Left lung (tissue), 10 donors: ENCODE measurements around the gene GSTK1. TPM values are rescaled to one million over a fixed set of nuclear protein-coding genes. Genes with fewer than 3 reads are reported as not detected.
A peak's percentile ranks its signal among the peaks of the same experiment; 100 is the strongest.

Experiments used
- ATAC-seq: fragments of 200-7000 bp; cut with Tn5 transposase; one replicate; pipeline ENCODE4 v1.9.1; 2020; ENCODE audit warnings: moderate library complexity
- DNase-seq, 4 donors: peaks; one replicate each; pipeline ENCODE4 v3.0.0-alpha.2; 2013 to 2020
- H3K27ac ChIP-seq, 2 donors: fragments of 200-600 bp; sonication (generic) in 1 of 2; one replicate each; pipeline versions ENCODE4 v1.5.0 to v1.8.0; 2020 to 2021
- H3K27me3 ChIP-seq, 2 donors: fragments of 200-600 bp; sonication (generic) in 1 of 2; one replicate each; pipeline versions ENCODE4 v1.5.0 to v1.8.0; 2020 to 2021
- H3K36me3 ChIP-seq, 2 donors: fragments of 200-600 bp; sonication (generic) in 1 of 2; one replicate each; pipeline versions ENCODE4 v1.5.0 to v1.8.0; 2020 to 2021
- H3K4me1 ChIP-seq, 2 donors: fragments of 200-600 bp; one replicate each; pipeline ENCODE4 v1.8.0; 2021
- H3K4me3 ChIP-seq, 2 donors: fragments of 200-600 bp; sonication (generic) in 1 of 2; one replicate each; pipeline versions ENCODE4 v1.5.0 to v1.8.0; 2020 to 2021; ENCODE audit warnings: mild to moderate bottlenecking in 1 of 2
- H3K9me3 ChIP-seq, 2 donors: fragments of 200-600 bp; sonication (generic) in 1 of 2; one replicate each; pipeline versions ENCODE4 v1.5.0 to v1.8.0; 2020 to 2021
- intact Hi-C, 2 donors: fragments of 100-400 bp; cut with DNase I; formaldehyde crosslinking; loops; one replicate each; pipeline versions ENCODE4 v1.11.2 to v1.14.2; 2022
- polyA plus RNA-seq, 6 donors: library from polyadenylated mRNA; unstranded; fragments of 120-200 nt; gene quantifications; one replicate each; pipeline ENCODE4 v1.2.1, GENCODE V29; 2013; ENCODE audit not compliant: insufficient read length in 6 of 6
- total RNA-seq, 2 donors: library from RNA; stranded (reverse); fragmentation: NEBNext Ultra II Directional; extraction: Animal tissue kit (Norgen Biotek cat#: 25700); gene quantifications; one replicate each; pipeline ENCODE4 v1.2.1, GENCODE V29; 2021
- TF ChIP-seq, protein P1 (sequence below), 2 donors: fragments of 200-600 bp; sonication (generic) in 1 of 2; IDR thresholded peaks; one replicate each; pipeline versions ENCODE4 v1.5.0 to v1.8.0; 2021; ENCODE audit warnings: antibody characterized with exemption in 2 of 2
- donor health status: DM: no; HTN: yes; CAD: no.
- donor health status: DM: no; HTN: no; CAD: no.

GSTK1 gene
- total and polyA plus RNA-seq, 8 donors: 109 to 151 (median 122) TPM

DNA sequence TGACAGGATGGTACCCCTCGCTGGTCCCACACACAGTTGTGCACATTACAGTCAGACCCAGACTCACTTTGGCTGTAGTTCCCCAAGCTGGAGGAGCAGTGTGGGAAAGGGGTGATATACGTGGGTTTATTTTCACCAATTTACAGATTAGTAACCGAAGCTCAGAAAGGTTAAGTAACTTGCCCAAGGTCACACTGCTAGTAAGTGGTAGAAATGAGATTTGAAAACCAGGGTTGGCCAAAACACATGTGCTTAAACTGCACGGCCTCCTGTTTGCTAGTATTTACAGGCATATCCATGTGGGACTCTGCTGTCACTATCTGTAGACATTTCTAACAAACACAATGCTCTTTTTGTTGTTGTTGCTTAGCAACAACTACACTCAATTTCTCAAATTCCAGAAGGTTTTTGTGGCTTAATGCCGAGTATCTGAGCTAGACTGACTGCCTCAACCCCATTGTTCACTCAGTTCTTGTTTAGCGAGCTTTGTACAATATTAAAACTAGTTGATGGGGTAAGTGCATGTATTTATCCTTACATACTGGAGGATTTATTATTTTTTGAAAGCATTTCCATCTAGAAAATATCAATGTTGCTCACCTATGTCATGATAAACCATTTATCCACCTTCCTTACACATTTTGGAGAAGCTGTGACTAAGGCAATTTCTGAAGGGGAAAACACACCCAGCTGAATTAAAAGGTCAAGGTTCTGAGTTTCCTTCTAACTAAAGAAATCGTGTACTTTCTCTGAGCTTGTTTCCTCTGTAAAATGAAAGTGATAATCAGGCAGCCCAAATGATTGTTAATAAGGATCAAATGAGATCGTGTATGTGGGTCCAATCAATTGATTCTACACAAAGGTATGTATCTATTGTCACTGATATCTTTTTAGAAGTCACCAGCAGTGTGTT lies 16.2 kb downstream of the GSTK1 start:
- Histone ChIP-seq H3K4me1 (peaks cover 7 to 14% of the 10 kb centered on the region in 2 donors), H3K36me3 (no peaks in the 10 kb centered on the region), H3K9me3 (no peaks in the 10 kb centered on the region), H3K27ac (peak overlapping the region; percentile 55 to 63), H3K27me3 (no peaks in the 10 kb centered on the region), H3K4me3 (no peak overlapping the region)
- peak; percentile 79 for ATAC-seq
- intact Hi-C loops: no loop called here
- TF ChIP-seq, protein P1, sequence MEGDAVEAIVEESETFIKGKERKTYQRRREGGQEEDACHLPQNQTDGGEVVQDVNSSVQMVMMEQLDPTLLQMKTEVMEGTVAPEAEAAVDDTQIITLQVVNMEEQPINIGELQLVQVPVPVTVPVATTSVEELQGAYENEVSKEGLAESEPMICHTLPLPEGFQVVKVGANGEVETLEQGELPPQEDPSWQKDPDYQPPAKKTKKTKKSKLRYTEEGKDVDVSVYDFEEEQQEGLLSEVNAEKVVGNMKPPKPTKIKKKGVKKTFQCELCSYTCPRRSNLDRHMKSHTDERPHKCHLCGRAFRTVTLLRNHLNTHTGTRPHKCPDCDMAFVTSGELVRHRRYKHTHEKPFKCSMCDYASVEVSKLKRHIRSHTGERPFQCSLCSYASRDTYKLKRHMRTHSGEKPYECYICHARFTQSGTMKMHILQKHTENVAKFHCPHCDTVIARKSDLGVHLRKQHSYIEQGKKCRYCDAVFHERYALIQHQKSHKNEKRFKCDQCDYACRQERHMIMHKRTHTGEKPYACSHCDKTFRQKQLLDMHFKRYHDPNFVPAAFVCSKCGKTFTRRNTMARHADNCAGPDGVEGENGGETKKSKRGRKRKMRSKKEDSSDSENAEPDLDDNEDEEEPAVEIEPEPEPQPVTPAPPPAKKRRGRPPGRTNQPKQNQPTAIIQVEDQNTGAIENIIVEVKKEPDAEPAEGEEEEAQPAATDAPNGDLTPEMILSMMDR (IDR thresholded peaks at IDR 0.05): no peak
- DNase-seq: peak in 2 of 4 donors; percentile 70 to 84

DNA sequence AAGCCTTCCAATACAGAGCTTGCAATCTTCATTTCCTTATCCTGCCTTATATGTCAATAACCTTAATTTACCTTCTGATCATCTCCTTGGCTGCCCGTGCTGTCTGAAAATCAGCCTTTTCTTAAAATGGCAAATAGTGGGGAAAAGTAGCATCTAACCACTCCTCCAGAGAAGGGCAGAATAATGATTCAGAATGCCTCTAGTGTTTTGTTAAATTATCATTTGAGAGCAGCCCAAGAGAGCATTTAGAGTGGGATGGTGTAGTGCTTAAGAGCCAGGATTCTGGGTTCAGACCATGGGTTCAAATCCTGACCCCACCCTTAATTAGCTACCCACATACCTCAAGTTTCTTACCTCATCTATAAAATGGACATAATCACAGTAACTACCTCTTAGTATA lies 16.9 kb downstream of the GSTK1 start:
- no peak for ATAC-seq
- intact Hi-C loops: no loop called here

DNA sequence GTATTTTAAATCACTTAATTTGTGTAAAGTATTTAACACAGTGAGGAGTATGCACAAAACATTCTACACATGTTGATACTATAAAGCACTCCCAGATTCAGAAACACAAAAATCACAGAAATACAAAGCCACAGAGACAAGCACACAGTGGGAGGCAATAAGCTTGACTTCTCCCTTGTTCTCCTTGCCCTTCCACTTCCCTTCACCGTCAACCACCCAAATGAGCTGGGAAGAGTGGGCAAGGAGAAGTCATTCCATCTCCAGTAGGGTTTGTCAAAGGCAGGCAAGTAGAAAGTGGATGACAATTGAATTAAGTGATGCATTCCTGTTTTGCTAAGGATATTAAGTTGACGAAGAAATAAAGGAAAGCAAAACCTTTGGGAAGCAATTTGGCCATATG lies 17.3 kb downstream of the GSTK1 start:
- intact Hi-C loops: no loop called here
- no peak for ATAC-seq
- H3K27me3 ChIP-seq: no peaks in the 10 kb centered on the region
- H3K27ac ChIP-seq: no peak overlapping the region
- no peaks in the 10 kb centered on the region for H3K36me3 ChIP-seq
- DNase-seq: no peak
- no peaks in the 10 kb centered on the region for H3K9me3 ChIP-seq
- TF ChIP-seq, protein P1 (IDR thresholded peaks at IDR 0.05): no peak
- peaks cover 7 to 14% of the 10 kb centered on the region in 2 donors for H3K4me1 ChIP-seq
- no peak overlapping the region for H3K4me3 ChIP-seq

More for the DNA sequence above, 16.9 kb downstream of the GSTK1 start:
- no peak for DNase-seq
- Histone ChIP-seq H3K4me1 (peaks cover 7 to 14% of the 10 kb centered on the region in 2 donors), H3K27me3 (no peaks in the 10 kb centered on the region), H3K9me3 (no peaks in the 10 kb centered on the region), H3K27ac (peak overlapping the region; percentile 55 to 63), H3K36me3 (no peaks in the 10 kb centered on the region), H3K4me3 (no peak overlapping the region)
- TF ChIP-seq, protein P1 (IDR thresholded peaks at IDR 0.05): no peak

DNA sequence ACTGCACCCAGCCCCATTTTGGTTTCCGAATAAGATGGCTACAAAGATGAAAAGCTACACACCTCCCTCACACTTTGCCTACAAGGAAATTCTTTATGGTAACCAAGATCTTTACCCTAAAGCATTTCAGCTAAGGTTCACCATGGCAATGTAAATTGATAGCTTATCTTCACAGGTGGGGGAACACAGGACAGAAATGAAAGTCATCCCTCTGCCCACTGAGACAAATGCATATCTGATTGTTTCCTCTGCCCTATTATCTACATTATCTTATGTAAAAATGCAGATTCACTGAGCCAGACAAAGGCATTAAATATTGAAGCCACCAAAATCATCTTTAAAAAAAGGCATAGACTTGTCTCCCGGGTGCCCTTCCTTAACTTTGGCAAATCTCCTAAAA lies 18.3 kb downstream of the GSTK1 start:
- Histone ChIP-seq H3K36me3 (no peaks in the 10 kb centered on the region), H3K27me3 (no peaks in the 10 kb centered on the region), H3K9me3 (no peaks in the 10 kb centered on the region), H3K4me3 (no peak overlapping the region), H3K27ac (no peak overlapping the region), H3K4me1 (peaks cover 7 to 14% of the 10 kb centered on the region in 2 donors)
- DNase-seq: no peak
- intact Hi-C loops: no loop called here
- ATAC-seq: no peak
- TF ChIP-seq, protein P1 (IDR thresholded peaks at IDR 0.05): no peak

DNA sequence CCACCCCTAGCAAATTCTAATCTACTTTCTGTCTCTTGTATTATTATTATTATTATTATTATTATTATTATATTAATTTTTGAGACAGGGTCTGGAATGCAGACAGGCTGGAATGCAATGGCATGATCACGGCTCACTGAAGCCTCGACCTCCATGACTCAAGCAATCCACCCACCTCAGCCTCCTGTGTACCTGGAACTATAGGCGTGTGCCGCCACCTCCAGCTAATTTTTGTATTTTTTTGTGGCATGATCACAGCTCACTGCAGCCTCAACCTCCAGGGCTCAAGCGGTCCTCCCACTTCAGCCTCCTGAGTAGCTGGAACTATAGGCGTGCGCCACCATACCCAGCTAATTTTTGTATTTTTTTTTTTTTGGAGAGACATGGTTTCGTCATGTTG lies 18.9 kb downstream of the GSTK1 start:
- TF ChIP-seq, protein P1 (IDR thresholded peaks at IDR 0.05): no peak
- Histone ChIP-seq H3K27ac (no peak overlapping the region), H3K36me3 (no peaks in the 10 kb centered on the region), H3K27me3 (no peaks in the 10 kb centered on the region), H3K9me3 (no peaks in the 10 kb centered on the region), H3K4me3 (no peak overlapping the region), H3K4me1 (peaks cover 9 to 14% of the 10 kb centered on the region in 2 donors)
- no peak for ATAC-seq
- intact Hi-C loops: no loop called here
- no peak for DNase-seq
